Prostate gland (tissue), 2 donors: ENCODE results near the gene ITGAD. TPM values are rescaled to one million over a fixed set of nuclear protein-coding genes. Genes with fewer than 3 reads are reported as not detected.
"Not testable (repeated sequence)": the region's sequence is repeated elsewhere in the genome, so short reads cannot be mapped to it uniquely, and the experiment has no call there.

Source experiments
- DNase-seq: peaks from one replicate; pipeline ENCODE4 v3.0.0-alpha.2; 2019; ENCODE audit warnings: low spot score
- H3K27ac ChIP-seq, 2 donors: fragments of 200-600 bp; sonication (generic); 2 replicates each; pipeline ENCODE4 v1.5.1; 2017 to 2019
- H3K27me3 ChIP-seq: fragments of 200-600 bp; sonication (generic); replicated peaks from 2 replicates; pipeline ENCODE4 v1.5.1; 2019; ENCODE audit not compliant: insufficient read depth
- H3K36me3 ChIP-seq, 2 donors: fragments of 200-600 bp; sonication (generic); 1 replicate in 1 of 2; 2 replicates in 1 of 2; pipeline versions ENCODE4 v1.5.1 to v1.8.1; 2017 to 2019
- H3K4me1 ChIP-seq: fragments of 200-600 bp; sonication (generic); replicated peaks from 2 replicates; pipeline ENCODE4 v1.5.1; 2019
- H3K4me3 ChIP-seq, 2 donors: fragments of 200-600 bp; sonication (generic); 2 replicates each; pipeline ENCODE4 v1.5.1; 2017 to 2019
- H3K9me3 ChIP-seq: fragments of 200-600 bp; sonication (generic); 2 replicates; pipeline ENCODE4 v1.5.1; 2017
- CTCF ChIP-seq, 4 experiments: fragments of 200-600 bp in 2 of 4; fragments of 450-650 bp in 2 of 4; sonication (generic) in 2 of 4; IDR thresholded peaks; 1 replicate in 3 of 4; 2 replicates in 1 of 4; pipeline ENCODE4 v1.5.1; 2016 to 2019; ENCODE audit warnings: antibody characterized with exemption in 4 of 4, mild to moderate bottlenecking in 2 of 4, moderate library complexity in 2 of 4
- POLR2A ChIP-seq: fragments of 450-650 bp; IDR thresholded peaks from one replicate; pipeline ENCODE4 v1.6.1; 2016; ENCODE audit warnings: antibody characterized with exemption, mild to moderate bottlenecking
- POLR2AphosphoS5 ChIP-seq: sonication (generic); formaldehyde crosslinking; IDR thresholded peaks from one replicate; pipeline ENCODE4 v1.6.1; 2017; ENCODE audit warnings: antibody characterized with exemption
- WGBS: methylation state at CpG from one replicate; pipeline ENCODE4 v1.1.5; 2018; 5-methylcytosine and 5-hydroxymethylcytosine counted together
- intact Hi-C: fragments of 100-400 bp; cut with DNase I; formaldehyde crosslinking; loops from one replicate; pipeline ENCODE4 v1.14.2; 2022
- total RNA-seq, 2 donors: library from RNA; depleted of rRNA; stranded (reverse); fragments of >200 nt; gene quantifications; one replicate each; pipeline ENCODE4 v1.1.0, GENCODE V29; 2016

ITGAD gene
- total RNA-seq, 2 donors from 2014 or later: not detected

GRCh38 chr16:31438414-31438813 lies 45.3 kb downstream of the ITGAD start:
- 53% methylated on average over 2 of the region's 2 CpGs for WGBS
- no peak for TF ChIP-seq CTCF (IDR thresholded peaks at IDR 0.05)
- TF ChIP-seq POLR2A: no peak
- no peak for TF ChIP-seq POLR2AphosphoS5

GRCh38 chr16:31439023-31439422 lies 45.9 kb downstream of the ITGAD start:
- H3K27ac ChIP-seq, DNase-seq, intact Hi-C loops, H3K36me3 ChIP-seq, H3K9me3 ChIP-seq, H3K27me3 ChIP-seq, H3K4me3 ChIP-seq, H3K4me1 ChIP-seq: not testable (repeated sequence)
- WGBS: 62% methylated on average over 4 of the region's 4 CpGs

More at GRCh38 chr16:31438414-31438813, 45.3 kb downstream of the ITGAD start:
- H3K4me3 ChIP-seq: no peak overlapping the region
- no peaks in the 10 kb centered on the region for H3K36me3 ChIP-seq
- no peaks in the 10 kb centered on the region for H3K9me3 ChIP-seq
- no peaks in the 10 kb centered on the region for H3K27me3 ChIP-seq
- H3K4me1 ChIP-seq: no peaks in the 10 kb centered on the region
- no peak overlapping the region for H3K27ac ChIP-seq
- no peak for DNase-seq
- intact Hi-C loops: no loop called here

- Histone ChIP-seq H3K27me3 (no peaks in the 10 kb centered on the region), H3K27ac (no peak overlapping the region), H3K4me1 (no peaks in the 10 kb centered on the region), H3K9me3 (no peaks in the 10 kb centered on the region), H3K4me3 (no peak overlapping the region), H3K36me3 (no peaks in the 10 kb centered on the region)
- no peak for DNase-seq
- intact Hi-C loops: no loop called here
- TF ChIP-seq CTCF (IDR thresholded peaks at IDR 0.05) (no peak), POLR2A (no peak), POLR2AphosphoS5 (no peak)
- WGBS: 83% methylated on average over 3 of the region's 3 CpGs
These were observed 46.4 kb downstream of the ITGAD start for GRCh38 chr16:31439519-31439918.

GRCh38 chr16:31440516-31441184 lies 47.5 kb downstream of the ITGAD start:
- H3K36me3 ChIP-seq: no peaks in the 10 kb centered on the region
- intact Hi-C loops: no loop called here
- no peaks in the 10 kb centered on the region for H3K4me1 ChIP-seq
- no peaks in the 10 kb centered on the region for H3K9me3 ChIP-seq
- 69% methylated on average over 4 of the region's 4 CpGs for WGBS
- TF ChIP-seq POLR2A (no peak), CTCF (IDR thresholded peaks at IDR 0.05) (no peak), POLR2AphosphoS5 (no peak)
- H3K4me3 ChIP-seq: no peak overlapping the region
- no peak for DNase-seq
- H3K27ac ChIP-seq: no peak overlapping the region
- H3K27me3 ChIP-seq: no peaks in the 10 kb centered on the region

- TF ChIP-seq POLR2A: no peak
- TF ChIP-seq POLR2AphosphoS5: no peak
- no peak for TF ChIP-seq CTCF (IDR thresholded peaks at IDR 0.05)
- Histone ChIP-seq H3K36me3 (no peaks in the 10 kb centered on the region), H3K9me3 (no peaks in the 10 kb centered on the region), H3K27me3 (no peaks in the 10 kb centered on the region), H3K27ac (peak overlapping the region; percentile 86 to 90), H3K4me3 (peak overlapping the region; percentile 62 to 73), H3K4me1 (no peaks in the 10 kb centered on the region)
- no peak for DNase-seq
- WGBS: 57% methylated on average over 34 of the region's 34 CpGs
- intact Hi-C loops: loop anchor here (2.0 kb wide), 2 partner anchors 261 to 457 kb away; partner anchors contain the start of genes FUS and HSD3B7
These were observed 48.8 kb downstream of the ITGAD start for GRCh38 chr16:31441956-31442355.

- intact Hi-C loops, H3K4me3 ChIP-seq, DNase-seq, H3K36me3 ChIP-seq, H3K27ac ChIP-seq, H3K27me3 ChIP-seq, H3K4me1 ChIP-seq, H3K9me3 ChIP-seq: not testable (repeated sequence)
- WGBS: 67% methylated on average over 6 of the region's 6 CpGs
These were observed 52.8 kb downstream of the ITGAD start for GRCh38 chr16:31445931-31446330.
